ENCODE data around the gene ITGA1.

- no peak for TF ChIP-seq CTCF (conservative IDR thresholded peaks at IDR 0.05; ENCODE audit: low read length)
- no peak for TF ChIP-seq EZH2phosphoT487 (IDR thresholded peaks at IDR 0.05; ENCODE audit: borderline replicate concordance, low read depth, low read length)
These were observed 200.8 kb downstream of the ITGA1 start for GRCh38 chr5:52988335-52989024.

Measured in OCI-LY7 (cell line).